Measurements from ENCODE around the gene LYPD3. TPM values are rescaled to one million over a fixed set of nuclear protein-coding genes. Genes with fewer than 3 reads are reported as not detected.
A peak's percentile ranks its signal among the peaks of the same experiment; 100 is the strongest.

LYPD3 gene
- polyA plus RNA-seq, 1 of the 3 experiments (the other 2 are of a cell fraction): 4.2 TPM

- TF ChIP-seq ZBTB33 (IDR thresholded peaks at IDR 0.05; ENCODE audit: borderline replicate concordance, low read depth) (no peak), NRF1 (IDR thresholded peaks at IDR 0.05; ENCODE audit: low read depth, low read length) (no peak), RCOR1 (IDR thresholded peaks at IDR 0.05; ENCODE audit: low read length) (no peak), FOSL2 (IDR thresholded peaks at IDR 0.05; ENCODE audit: borderline replicate concordance, low read depth) (no peak)
These were observed 1.4 kb upstream of the LYPD3 start (continued) for GRCh38 chr19:43466793-43467192.

DNA sequence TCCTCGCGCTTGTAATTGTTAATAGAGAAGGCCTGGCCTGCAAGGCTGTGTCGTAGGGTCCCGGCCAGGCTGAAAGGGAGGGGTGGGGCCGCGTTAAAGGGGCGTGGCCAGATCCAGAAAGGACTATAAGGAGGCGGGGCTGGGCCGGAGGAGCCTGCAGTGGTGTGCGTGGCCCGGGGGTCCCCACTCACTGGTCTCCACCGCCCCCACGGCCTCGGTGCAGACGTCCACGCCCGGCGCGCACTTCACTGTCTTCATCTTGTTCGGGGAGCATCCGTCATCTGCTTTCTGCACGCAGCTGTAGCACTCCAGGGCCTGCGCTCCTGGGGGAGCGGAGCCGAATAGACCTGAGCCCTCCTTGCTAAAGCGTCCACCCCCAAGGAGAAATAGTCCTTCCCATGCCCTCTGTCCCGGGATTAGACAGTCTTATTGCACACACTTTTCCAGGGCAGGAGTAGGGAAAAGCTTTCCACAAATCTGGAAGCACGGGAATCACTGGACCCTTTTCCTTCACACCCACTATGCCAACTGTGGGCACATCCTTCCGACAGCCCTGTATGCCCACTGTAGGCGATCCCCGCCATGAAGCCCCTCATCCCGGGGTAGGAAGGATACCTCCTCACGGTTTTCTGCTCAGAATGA lies 1.2 kb downstream of the LYPD3 start:
- Histone ChIP-seq H2AFZ (ENCODE audit: low read depth) (peak overlapping the region; percentile 97), H3K9ac (peak overlapping the region; percentile 21), H3K36me3 (replicated peaks in 1 of 2; ENCODE audit: control insufficient read depth in 1 of 2, insufficient read depth in 2 of 2, low read length in 1 of 2) (no peaks in the 10 kb centered on the region), H3K27me3 (ENCODE audit: insufficient read depth) (no peaks in the 10 kb centered on the region), H4K20me1 (ENCODE audit: insufficient read depth) (no peaks in the 10 kb centered on the region), H3F3A (replicated peaks; ENCODE audit: insufficient read depth) (peaks cover 8% of the 10 kb centered on the region), H3K79me2 (ENCODE audit: insufficient read depth) (no peaks in the 10 kb centered on the region), H3K4me1 (ENCODE audit: control insufficient read depth in 1 of 2, insufficient read depth in 2 of 2, low read depth in 1 of 2, low read length in 1 of 2) (peaks cover 0 to 10% of the 10 kb centered on the region in 2 experiments; a peak in 1 of 4 replicates), H3K9me2 (no peaks in the 10 kb centered on the region), H3K9me3 (no peaks in the 10 kb centered on the region), H3K4me3 (ENCODE audit: low read depth in 2 of 2, low read length in 1 of 2) (peak overlapping the region; percentile 65 to 88), H3K4me2 (peak overlapping the region; percentile 90), H3K27ac (ENCODE audit: low read depth in 2 of 2, low read length in 1 of 2) (peak overlapping the region; percentile 61 to 67; a peak in 3 of 4 replicates)
- ChIA-PET POLR2A (interaction anchor here (1.3 to 1.4 kb wide), 2 partner anchors 10 to 64 kb away, joined by 3 to 5 read pairs; no protein-coding TSS in a partner anchor), CTCF (interaction anchor here (0.7 to 3.0 kb wide), 4 partner anchors 10 to 71 kb away, joined by 3 to 16 read pairs (median 8); no protein-coding TSS in a partner anchor)
- peak; percentile 87 for DNase-seq
- TF ChIP-seq EZH2phosphoT487 (IDR thresholded peaks at IDR 0.05; ENCODE audit: borderline replicate concordance, low read depth) (no peak), RFX5 (IDR thresholded peaks at IDR 0.05; ENCODE audit: low read length) (no peak), TAF1 (IDR thresholded peaks at IDR 0.05; ENCODE audit: borderline replicate concordance, low read depth, low read length) (no peak), RCOR1 (IDR thresholded peaks at IDR 0.05; ENCODE audit: low read length) (no peak), JUND (IDR thresholded peaks at IDR 0.05) (no peak), TCF12 (IDR thresholded peaks at IDR 0.05) (no peak), ZBTB33 (IDR thresholded peaks at IDR 0.05; ENCODE audit: borderline replicate concordance, low read depth) (no peak), CTCF (IDR thresholded peaks at IDR 0.05) (no peak), TEAD4 (IDR thresholded peaks at IDR 0.05; ENCODE audit: borderline replicate concordance, insufficient read depth) (no peak), CHD2 (IDR thresholded peaks at IDR 0.05; ENCODE audit: low read length, partially characterized antibody) (no peak), PBX3 (IDR thresholded peaks at IDR 0.05) (no peak), MAX (IDR thresholded peaks at IDR 0.05; ENCODE audit: low read depth) (no peak)
- 18% methylated on average over 28 of the region's 33 CpGs for WGBS (ENCODE audit: low lambda C conversion rate)

Data from SK-N-SH (cell line).